Muscle layer of duodenum (tissue), 2 donors: Measurements from ENCODE around the gene C21orf91.
A peak's percentile ranks its signal among the peaks of the same experiment; 100 is the strongest.

Experiments used
- H3K27ac ChIP-seq: one replicate; pipeline ENCODE4 v1.7.0; 2013; ENCODE audit warnings: mild to moderate bottlenecking, low read length
- H3K27me3 ChIP-seq: one replicate; pipeline ENCODE4 v1.7.0; 2013; ENCODE audit warnings: low read depth, mild to moderate bottlenecking, control low read depth, low read length
- H3K36me3 ChIP-seq, 2 donors: one replicate each; pipeline ENCODE4 v1.7.0; 2013; ENCODE audit warnings: low read length in 2 of 2, control low read depth in 1 of 2, mild to moderate bottlenecking in 1 of 2; ENCODE audit not compliant: insufficient read depth in 2 of 2, control insufficient read depth in 1 of 2
- H3K4me1 ChIP-seq, 2 donors: one replicate each; pipeline ENCODE4 v1.7.0; 2013; ENCODE audit warnings: low read length in 2 of 2, mild to moderate bottlenecking in 2 of 2, control low read depth in 1 of 2, moderate library complexity in 1 of 2; ENCODE audit not compliant: insufficient read depth in 2 of 2, control insufficient read depth in 1 of 2
- H3K4me3 ChIP-seq, 2 donors: one replicate each; pipeline ENCODE4 v1.7.0; 2013; ENCODE audit warnings: low read length in 2 of 2, low read depth in 1 of 2, mild to moderate bottlenecking in 1 of 2
- H3K9me3 ChIP-seq, 2 donors: one replicate each; pipeline ENCODE4 v1.7.0; 2013; ENCODE audit warnings: low read length in 2 of 2, control low read depth in 1 of 2, mild to moderate bottlenecking in 1 of 2; ENCODE audit not compliant: control insufficient read depth in 1 of 2
- donor health status: healthy.

The C21orf91 gene

GRCh38 chr21:17784604-17785402 is 34.4 kb downstream of the C21orf91 start:
- Histone ChIP-seq H3K9me3 (no peaks in the 10 kb centered on the region), H3K4me1 (no peaks in the 10 kb centered on the region), H3K27ac (peak overlapping the region; percentile 15), H3K36me3 (peaks cover 4 to 17% of the 10 kb centered on the region in 2 donors), H3K4me3 (no peak overlapping the region), H3K27me3 (no peaks in the 10 kb centered on the region)

GRCh38 chr21:17784180-17784598 is 35.0 kb downstream of the C21orf91 start:
- Histone ChIP-seq H3K4me1 (no peaks in the 10 kb centered on the region), H3K27ac (peak overlapping the region; percentile 15)

GRCh38 chr21:17783481-17784179 is 35.5 kb downstream of the C21orf91 start:
- Histone ChIP-seq H3K9me3 (no peaks in the 10 kb centered on the region), H3K4me3 (no peak overlapping the region), H3K36me3 (peaks cover 4 to 17% of the 10 kb centered on the region in 2 donors), H3K27ac (peak overlapping the region; percentile 15), H3K27me3 (no peaks in the 10 kb centered on the region), H3K4me1 (no peaks in the 10 kb centered on the region)

More at GRCh38 chr21:17784180-17784598, 35.0 kb downstream of the C21orf91 start:
- H3K27me3 ChIP-seq: no peaks in the 10 kb centered on the region
- H3K36me3 ChIP-seq: peaks cover 4 to 17% of the 10 kb centered on the region in 2 donors
- no peak overlapping the region for H3K4me3 ChIP-seq
- no peaks in the 10 kb centered on the region for H3K9me3 ChIP-seq

GRCh38 chr21:17783003-17783402 is 36.2 kb downstream of the C21orf91 start:
- H3K4me1 ChIP-seq: no peaks in the 10 kb centered on the region
- no peaks in the 10 kb centered on the region for H3K27me3 ChIP-seq
- no peak overlapping the region for H3K27ac ChIP-seq
- H3K9me3 ChIP-seq: no peaks in the 10 kb centered on the region
- no peak overlapping the region for H3K4me3 ChIP-seq
- peaks cover 4 to 17% of the 10 kb centered on the region in 2 donors for H3K36me3 ChIP-seq

GRCh38 chr21:17782051-17782450 is 37.1 kb downstream of the C21orf91 start:
- Histone ChIP-seq H3K4me1 (no peaks in the 10 kb centered on the region), H3K36me3 (peaks cover 4 to 16% of the 10 kb centered on the region in 2 donors), H3K9me3 (no peaks in the 10 kb centered on the region), H3K4me3 (no peak overlapping the region), H3K27me3 (no peaks in the 10 kb centered on the region), H3K27ac (no peak overlapping the region)

- Histone ChIP-seq H3K4me1 (no peaks in the 10 kb centered on the region), H3K4me3 (no peak overlapping the region), H3K9me3 (no peaks in the 10 kb centered on the region), H3K36me3 (peaks cover 0 to 11% of the 10 kb centered on the region in 2 donors), H3K27ac (no peak overlapping the region), H3K27me3 (no peaks in the 10 kb centered on the region)
Observed at GRCh38 chr21:17781524-17781923, 37.6 kb downstream of the C21orf91 start.

GRCh38 chr21:17780539-17780938 is 38.6 kb downstream of the C21orf91 start:
- no peaks in the 10 kb centered on the region for H3K9me3 ChIP-seq
- no peak overlapping the region for H3K27ac ChIP-seq
- peaks cover 0 to 3% of the 10 kb centered on the region in 2 donors for H3K36me3 ChIP-seq
- H3K4me1 ChIP-seq: no peaks in the 10 kb centered on the region
- H3K27me3 ChIP-seq: no peaks in the 10 kb centered on the region
- no peak overlapping the region for H3K4me3 ChIP-seq

- H3K4me3 ChIP-seq: no peak overlapping the region
- no peaks in the 10 kb centered on the region for H3K27me3 ChIP-seq
- H3K9me3 ChIP-seq: no peaks in the 10 kb centered on the region
- H3K36me3 ChIP-seq: no peaks in the 10 kb centered on the region
- H3K4me1 ChIP-seq: no peaks in the 10 kb centered on the region
- peak overlapping the region; percentile 16 for H3K27ac ChIP-seq
Observed at GRCh38 chr21:17779980-17780379, 39.2 kb downstream of the C21orf91 start.

GRCh38 chr21:17779496-17779895 is 39.7 kb downstream of the C21orf91 start:
- Histone ChIP-seq H3K27me3 (no peaks in the 10 kb centered on the region), H3K27ac (no peak overlapping the region), H3K4me3 (no peak overlapping the region), H3K36me3 (no peaks in the 10 kb centered on the region), H3K9me3 (no peaks in the 10 kb centered on the region), H3K4me1 (no peaks in the 10 kb centered on the region)

- no peaks in the 10 kb centered on the region for H3K27me3 ChIP-seq
- no peaks in the 10 kb centered on the region for H3K36me3 ChIP-seq
- no peaks in the 10 kb centered on the region for H3K9me3 ChIP-seq
- no peaks in the 10 kb centered on the region for H3K4me1 ChIP-seq
- H3K27ac ChIP-seq: no peak overlapping the region
- H3K4me3 ChIP-seq: no peak overlapping the region
Observed at GRCh38 chr21:17777072-17777765, 41.9 kb downstream of the C21orf91 start.

GRCh38 chr21:17775431-17776126 is 43.6 kb downstream of the C21orf91 start:
- H3K27ac ChIP-seq: no peak overlapping the region
- peaks cover 0 to 2% of the 10 kb centered on the region in 2 donors for H3K9me3 ChIP-seq
- H3K4me1 ChIP-seq: no peaks in the 10 kb centered on the region
- H3K4me3 ChIP-seq: no peak overlapping the region
- no peaks in the 10 kb centered on the region for H3K27me3 ChIP-seq
- H3K36me3 ChIP-seq: no peaks in the 10 kb centered on the region
